ENCODE results near the gene H6PD.

H6PD gene

DNA sequence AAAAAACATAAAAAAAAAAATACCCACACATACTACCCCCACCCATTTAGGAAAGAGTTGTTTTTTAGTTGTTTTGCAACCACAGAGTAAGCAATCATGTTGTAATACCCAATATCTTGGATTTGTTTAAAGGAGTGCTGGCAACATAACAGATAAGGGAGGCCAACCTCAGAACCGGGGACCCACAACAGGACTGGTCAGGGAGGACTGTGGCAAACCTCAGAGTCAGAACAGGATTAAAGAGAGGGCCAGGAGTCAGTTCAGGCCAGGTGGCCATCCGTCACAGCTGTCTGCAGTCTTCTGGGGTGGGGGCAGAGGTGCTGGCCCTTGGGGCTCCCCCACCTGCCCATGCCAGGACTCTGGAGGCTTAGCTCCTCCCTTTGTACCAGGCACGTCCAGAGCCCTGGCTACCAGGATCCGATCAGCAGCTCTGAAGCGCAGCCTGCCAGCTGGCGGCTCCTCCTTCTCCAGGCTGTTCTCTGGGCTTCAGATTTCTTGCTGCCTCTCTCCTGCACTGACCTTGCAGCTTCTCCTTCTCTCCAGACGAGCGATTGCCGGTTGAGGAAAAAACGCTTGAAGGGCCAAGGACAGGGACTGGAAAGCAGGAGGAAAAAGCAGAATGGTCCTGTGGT is 7.9 kb downstream of the H6PD start:
- no peak for DNase-seq

DNA sequence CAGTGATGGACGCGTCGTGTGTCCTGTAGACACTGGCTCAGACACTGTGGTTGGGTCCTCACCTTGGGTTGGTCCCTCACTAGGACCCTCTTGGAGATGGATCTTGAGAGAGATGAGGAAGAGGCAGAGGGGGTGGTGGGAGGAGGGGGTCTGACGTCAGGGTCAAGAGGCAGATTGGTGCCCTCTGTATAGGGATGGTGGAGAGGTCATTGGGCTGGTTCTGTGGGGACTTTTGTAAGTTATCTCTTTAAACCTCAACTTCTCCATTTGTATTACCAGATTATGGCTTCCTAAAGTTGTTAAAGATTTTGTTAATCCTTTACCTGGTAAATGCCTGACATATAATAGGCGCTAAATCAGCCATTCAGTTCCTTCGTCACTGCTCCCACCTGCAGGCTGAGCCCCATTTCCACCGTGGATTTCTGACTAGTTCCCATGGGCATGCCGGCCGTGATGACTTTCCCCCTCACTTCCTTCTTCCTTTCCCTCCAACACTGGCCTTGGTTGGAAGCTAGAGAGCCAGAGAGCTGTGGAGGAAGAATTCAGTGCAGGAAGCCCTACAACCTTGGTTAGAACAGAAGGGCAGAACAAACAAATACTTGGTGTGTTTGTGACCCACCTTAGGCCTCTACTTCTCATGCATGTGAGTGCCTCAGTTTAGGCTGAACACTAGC is 8.6 kb downstream of the H6PD start:
- no peak for DNase-seq

DNA sequence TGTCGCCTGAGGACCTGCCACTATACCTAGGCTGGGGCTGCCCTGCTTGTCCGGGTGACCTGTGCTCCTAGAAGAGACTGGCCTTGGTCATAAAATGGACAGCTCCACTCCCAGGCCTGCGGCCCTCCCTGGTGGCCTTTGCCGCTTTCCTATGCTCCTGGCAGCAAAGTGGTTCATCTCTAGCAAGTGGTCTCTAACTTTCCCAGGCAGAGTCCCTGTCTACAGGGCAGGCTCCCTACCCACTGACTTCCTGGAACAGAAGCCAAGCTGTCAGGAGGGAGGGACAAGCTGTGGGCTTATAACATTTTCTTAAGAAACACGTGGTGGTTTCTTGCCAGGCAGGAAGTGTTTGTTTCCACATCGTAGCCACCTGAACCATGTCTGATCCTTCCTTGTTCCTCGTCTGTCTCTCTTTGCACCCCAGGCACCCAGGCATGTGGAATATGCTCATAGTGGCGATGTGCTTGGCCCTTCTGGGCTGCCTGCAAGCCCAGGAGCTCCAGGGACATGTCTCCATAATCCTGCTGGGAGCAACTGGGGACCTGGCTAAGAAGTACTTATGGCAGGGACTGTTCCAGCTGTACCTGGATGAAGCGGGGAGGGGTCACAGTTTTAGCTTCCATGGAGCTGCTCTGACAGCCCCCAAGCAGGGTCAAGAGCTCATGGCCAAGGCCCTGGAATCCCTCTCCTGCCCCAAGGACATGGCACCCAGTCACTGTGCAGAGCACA is 10.1 kb downstream of the H6PD start:
- no peak for DNase-seq

DNA sequence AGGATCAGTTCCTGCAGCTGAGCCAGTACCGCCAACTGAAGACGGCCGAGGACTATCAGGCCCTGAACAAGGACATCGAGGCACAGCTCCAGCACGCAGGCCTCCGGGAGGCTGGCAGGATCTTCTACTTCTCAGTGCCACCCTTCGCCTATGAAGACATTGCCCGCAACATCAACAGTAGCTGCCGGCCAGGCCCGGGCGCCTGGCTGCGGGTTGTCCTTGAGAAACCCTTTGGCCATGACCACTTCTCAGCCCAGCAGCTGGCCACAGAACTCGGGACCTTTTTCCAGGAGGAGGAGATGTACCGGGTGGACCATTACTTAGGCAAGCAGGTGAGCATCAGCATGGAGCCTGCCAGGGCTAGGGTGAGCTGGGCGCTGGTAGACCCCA is 10.7 kb downstream of the H6PD start:
- no peak for DNase-seq

DNA sequence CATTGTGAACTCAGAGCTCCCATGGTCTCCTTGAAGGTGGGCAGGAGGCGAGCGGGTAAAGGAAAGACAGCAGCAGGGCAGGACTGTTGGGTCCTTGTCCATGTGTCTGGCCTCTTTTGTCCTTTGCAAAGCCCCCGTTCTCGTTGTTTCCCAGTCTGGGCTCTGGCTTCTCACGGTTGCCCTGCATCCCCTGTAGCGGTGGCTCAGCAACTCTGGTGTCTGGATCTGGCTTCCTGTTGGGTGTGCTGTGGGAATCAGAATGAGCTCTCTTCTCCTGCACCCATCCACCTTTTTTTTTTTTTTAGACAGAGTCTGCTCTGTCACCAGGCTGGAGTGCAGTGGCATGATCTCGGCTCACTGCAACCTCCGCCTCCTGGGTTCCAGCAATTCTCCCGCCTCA is 11.1 kb downstream of the H6PD start:
- no peak for DNase-seq

DNA sequence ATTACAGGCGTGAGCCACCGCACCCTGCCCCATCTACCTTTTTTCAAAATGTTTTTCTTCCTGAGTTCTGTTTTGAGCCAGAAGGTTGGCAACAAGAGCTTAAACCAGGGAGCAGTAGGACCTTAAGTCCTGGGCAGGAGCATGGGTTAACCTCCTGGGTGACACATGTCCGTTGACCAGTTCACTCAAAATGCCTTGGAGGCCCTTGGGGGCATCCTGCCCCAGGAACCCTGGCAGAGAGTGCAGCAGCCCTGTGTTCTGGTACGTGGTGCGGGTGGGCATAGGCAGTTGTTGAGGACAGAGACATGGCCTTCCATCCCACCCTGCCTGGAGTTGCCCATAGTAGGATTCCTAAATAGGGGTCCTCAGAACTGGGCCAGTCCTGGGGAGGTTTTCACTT is 11.6 kb downstream of the H6PD start:
- DNase-seq, result no peak

DNA sequence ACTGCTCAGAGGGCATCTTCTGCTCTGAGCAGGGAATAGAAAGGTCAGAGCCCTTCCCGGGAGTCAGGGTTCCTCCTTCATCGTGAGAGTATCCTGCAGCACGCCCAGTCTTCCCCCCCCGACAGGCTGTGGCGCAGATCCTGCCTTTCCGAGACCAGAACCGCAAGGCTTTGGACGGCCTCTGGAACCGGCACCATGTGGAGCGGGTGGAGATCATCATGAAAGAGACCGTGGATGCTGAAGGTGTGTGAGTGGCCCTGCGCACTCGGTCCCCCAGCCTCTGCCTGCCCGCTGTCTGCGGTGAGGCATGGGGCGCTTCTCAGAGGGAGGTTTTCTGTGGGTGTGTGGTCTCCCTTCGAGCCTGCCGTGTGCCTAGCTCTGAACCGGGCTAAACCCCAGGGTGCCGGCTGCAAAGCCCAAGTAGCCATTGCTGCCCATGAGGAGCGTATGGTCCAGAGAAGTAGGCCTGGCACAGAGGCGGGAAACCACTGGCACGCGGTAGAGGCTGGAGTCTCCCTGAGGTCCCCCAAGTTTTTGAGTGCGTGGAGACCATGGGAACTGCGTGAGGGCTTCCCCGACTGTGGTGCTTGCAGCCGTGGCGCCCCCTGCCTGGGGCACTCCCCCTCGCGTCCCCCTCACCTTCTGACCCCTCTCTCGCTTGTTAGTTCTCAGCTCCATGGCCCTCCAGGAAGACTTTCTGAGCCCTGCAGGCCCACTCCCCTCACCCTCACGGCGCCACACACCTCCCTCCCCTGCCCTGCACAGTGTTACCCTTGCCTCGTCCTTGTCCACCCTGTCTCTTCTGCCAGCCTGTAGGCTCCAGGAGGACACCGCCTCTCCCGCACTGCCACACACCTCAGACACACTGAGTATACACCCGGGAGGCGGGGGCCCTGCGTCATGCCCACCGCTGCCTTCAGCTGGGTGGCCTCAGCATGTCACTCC is 12.5 kb downstream of the H6PD start:
- DNase-seq, result no peak

DNA sequence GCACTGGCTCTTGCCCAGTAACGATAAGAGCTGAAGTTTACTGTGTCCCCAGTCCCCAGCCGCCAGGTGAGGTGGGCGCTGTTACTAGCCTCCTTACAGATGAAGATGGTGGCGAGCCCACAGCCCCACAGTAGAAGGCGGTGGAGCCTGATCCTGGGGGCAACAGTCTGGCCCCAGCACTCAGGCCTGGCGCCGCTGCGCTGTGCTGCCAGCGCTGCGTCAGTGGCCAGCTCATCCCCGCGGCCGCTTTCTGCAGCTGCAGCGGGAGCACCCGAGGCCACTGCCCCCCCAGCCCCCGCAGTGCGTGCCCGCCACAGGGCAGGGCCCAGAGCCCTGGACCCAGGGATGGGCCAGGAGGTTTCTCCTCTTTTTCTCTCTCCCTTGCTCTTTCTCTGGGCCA is 13.3 kb downstream of the H6PD start:
- no peak for DNase-seq

DNA sequence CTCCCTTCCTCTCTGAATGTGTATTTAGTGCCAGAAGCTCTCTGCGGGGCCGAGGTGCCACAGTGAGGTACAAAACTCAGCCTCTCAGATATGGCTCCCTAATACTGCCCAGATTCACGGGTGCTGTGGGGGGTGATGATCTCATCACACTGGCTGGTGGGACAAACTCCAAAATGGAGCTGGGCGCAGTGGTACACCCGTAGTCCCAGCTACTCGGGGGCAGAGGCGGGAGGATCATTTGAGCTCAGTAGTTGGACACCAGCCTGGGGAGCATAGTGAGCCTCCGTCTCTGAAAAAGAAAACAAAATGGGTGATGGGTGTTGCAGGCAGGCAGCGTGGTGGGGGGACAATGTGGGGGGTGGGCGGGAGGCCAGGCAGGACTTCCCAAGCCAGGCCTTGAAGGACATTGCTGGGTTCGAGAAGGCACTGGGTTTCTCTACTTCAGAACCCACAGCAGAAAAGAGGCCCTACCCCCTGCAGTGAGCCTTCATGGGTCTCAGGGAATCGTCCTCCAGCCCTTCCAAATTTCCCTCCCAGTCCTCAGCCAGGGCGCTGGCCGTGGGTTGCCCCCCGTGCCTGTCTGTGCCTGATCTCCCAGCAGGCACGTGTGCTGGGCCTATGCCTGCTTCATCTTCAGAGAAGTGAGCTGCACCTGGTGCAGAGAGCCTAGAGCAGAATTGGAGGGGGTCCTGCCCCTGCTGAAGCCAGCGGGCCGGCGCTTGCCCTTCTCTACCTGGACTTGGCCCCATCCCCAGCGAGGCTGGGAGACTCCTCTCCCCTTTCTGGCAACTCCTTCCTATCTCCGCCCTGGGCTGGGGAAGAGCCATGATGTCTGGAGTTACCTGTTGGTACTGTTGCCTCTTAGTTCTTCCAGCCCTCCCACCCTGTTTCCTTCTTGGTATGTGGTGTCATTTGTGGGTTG is 14.0 kb downstream of the H6PD start:
- no peak for DNase-seq

DNA sequence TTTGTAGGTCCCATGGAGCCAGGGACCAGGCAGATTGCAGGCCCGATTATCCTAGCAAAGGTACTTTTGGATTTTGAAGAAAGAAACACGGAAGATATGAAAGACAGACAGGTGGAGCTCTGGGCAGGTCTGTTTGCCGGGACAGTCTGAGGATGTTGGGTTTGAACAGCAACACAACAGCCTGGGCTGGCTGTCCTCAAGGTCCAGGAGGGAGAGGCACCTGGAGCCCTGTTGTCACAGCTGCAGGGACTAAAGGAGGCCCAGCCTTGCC is 14.6 kb downstream of the H6PD start:
- DNase-seq, result no peak

DNA sequence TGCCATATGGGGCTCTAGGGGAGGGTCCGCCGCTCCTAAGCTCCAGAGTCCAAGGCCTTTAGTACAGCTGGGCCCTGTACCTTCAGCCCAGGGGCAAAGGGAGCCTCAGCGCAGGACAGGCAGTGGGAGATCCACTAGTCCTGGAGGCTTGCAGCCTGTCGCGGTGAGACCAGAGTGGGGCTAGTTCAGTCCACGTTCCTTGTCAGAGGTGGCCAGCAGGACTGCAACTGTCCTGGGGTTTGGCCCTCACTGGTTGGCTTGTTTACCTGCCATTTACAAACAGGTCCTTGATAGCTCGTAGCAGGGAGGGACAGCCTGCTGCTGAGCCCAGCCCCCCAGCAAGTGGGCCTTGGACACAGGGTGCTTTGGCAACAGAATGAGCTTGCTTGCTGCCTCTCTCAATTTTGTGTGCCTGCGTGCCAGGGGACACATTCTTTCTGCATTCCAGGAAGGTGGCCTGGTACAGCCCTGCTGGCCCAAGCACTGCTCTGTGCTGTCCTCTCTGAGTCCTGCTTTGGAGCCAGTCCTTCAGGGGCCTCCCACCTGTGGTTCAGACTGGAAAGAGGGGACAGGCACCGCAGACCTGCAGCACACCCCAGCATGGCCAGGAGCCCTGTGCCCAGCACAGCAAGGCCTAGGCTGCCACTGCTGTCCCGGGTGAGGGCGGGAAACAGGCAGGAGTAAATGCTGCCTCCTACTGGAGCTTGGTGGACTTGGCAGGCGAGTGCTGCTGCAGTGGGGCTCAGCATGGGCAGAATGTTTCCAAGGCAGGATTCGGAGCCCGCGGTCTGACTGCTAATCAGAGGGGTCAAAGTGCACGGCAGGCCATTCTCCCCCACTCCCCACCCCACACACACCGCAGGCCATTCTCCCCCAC is 15.2 kb downstream of the H6PD start:
- peak; percentile 31 for DNase-seq

DNA sequence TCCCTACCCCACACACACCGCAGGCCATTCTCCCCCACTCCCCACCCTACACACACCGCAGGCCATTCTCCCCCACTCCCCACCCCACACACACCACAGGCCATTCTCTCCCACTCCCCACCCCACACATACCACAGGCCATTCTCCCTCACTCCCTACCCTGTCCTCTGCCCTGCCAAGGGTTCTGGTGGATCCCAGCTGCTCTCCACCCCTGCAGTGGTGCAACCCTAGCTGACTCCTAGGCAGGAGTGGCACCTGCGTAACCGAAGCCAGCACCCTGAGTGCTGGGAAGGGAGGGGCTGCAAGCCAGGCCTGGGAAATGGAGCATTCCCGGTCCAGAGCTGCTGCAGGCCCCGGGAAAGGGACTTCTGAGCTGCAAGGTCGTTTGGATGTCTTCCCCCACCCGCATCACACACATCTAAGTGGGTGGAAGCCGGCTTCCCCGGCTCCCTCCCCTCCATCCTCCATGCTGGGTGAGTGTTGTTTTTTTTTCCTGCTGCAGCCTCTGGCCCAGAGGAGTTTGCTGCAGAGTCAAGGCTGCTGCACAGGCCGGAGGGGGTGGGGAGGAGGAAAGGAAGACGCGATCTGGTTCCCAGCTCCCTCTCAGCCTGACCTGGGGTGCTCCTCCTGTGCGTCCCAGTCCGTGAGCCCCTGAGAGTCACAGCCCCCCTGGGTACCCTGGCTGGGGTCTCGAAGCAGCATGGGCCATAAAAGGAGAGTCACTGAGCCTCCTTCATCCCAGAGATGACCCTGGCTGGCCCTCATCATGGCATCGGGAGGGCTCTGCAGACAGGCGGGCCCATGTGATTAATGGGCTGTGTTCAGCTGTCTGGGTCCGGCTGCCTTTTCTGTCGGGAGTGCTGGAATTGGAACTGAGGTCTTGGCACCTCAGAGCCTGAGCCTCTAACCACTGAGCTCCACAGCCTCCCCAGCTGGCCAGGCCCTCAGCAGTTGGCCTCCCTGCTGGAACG is 16.1 kb downstream of the H6PD start:
- DNase-seq, result no peak

DNA sequence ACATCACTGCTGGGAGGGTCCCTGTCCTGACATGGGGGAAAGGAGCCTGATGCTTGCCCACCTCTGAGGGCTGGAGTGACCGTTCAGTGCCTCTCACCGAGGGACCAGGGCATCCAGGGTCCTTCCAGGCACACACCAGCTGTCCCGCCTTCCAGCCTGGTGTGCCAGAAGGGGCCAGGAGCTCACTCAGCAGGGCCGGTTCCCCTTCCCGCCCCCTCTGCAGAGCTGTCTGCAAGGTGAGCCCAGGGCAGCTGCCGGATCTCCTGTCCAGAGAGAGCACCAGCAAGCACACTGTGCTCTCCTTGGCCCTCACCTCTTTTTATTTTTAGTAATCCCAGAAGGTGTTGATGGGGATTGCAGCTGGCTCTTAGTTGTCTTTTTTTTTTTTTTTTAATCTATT is 16.9 kb downstream of the H6PD start:
- no peak for DNase-seq

DNA sequence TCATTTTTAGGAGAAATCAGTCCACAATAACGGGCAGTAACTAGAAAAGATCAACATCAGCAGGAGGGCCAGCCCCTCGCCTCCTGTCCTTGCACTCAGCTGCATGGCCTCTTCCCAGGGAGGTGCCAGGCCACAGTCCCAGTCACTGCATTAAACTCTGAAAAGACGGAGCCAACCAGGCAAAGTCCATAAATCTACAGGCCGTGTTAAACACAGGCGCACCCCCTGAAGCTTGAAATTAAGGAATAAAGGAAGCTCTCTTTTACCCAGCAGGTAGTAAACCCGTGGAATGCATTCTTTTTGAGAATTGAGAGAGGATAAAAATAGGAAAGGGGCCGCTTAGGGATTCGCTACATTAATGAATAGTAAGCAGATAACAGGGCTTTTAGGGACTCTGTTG is 18.4 kb downstream of the H6PD start:
- no peak for DNase-seq

DNA sequence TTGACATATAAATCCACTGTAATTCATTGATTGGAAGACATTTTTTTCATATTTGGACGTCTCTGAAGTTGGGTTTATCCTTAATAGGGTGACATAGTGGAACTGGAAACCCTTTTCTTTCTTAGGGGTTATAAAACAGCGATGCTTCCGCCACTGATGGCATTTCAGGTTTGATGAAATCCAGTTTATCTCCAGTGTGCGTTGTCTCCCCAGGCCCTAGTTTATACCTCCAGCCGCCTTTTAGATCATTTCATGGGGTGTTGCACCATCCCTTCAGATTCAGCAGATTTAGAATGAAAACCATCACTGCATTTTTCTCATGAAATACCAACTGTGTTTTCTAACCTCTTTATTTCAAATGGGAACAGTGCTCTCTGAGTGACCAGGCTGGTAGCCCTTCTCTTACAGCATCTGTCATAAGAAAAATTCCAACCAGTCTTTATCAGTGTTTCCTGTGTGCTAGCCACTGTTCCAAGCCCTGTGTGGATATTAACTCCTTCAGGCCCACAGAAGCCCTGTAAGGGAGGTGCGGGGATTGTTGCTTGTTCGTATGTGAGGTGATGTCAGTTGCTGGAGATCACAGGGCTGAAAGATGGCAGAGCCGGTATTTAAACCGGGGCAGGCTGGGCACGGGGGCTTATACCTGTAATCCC is 19.0 kb downstream of the H6PD start:
- DNase-seq, result no peak

DNA sequence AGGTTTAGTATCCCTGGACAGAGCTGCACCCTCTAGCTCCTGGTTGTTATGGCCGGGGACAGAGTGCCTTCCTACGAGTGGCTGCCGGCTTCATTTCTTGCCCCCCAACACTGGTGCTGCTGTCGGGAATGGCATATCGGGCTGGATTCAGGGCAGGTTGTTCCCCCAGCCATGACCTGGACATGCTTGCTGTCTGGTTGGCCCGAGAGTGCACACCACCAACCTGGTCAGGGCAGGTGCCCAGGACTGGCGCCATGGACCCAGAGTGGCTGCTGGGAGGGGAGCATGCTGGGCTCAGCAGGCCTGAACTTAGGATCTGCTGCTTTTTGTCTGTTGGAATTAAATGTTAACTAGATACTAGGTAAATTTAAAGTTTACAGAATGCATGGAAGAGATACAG is 21.8 kb downstream of the H6PD start:
- DNase-seq, result no peak

DNA sequence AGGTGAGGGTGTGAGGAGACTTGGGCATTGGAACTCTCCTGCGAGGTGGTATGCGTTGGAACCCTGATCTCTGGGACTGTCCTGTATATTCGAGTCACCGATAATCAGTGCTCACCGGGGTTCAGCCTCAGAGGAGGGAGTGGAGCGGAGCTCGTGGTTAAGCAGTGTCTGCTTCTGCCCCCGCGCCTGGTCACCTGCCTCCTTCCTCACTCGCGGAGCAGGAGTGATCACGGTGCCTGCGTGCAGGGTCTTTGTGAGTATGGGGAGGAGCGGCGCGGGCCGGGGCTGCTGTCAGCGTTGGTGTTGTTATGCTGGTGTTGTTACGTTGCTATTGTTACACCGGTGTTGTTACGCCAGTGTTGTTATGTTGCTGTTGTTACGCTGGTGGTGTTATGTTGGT is 23.3 kb downstream of the H6PD start:
- DNase-seq, result no peak

DNA sequence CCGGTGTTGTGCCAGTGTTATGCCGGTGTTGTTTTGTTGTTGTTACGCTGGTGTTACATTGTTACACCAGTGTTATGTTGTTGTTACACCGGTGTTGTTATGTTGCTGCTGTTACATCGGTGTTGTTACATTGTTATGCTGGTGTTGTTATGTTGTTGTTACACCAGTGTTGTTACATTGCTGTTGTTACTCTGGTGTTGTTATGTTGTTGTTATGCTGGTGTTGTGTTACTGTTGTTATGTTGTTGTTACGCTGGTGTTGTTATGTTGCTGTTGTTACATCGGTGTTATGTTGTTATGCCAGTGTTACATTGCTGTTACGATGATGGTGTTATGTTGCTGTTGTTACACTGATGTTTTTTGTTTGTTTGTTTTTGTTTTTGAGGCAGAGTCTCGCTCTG is 24.1 kb downstream of the H6PD start:
- DNase-seq, result no peak

DNA sequence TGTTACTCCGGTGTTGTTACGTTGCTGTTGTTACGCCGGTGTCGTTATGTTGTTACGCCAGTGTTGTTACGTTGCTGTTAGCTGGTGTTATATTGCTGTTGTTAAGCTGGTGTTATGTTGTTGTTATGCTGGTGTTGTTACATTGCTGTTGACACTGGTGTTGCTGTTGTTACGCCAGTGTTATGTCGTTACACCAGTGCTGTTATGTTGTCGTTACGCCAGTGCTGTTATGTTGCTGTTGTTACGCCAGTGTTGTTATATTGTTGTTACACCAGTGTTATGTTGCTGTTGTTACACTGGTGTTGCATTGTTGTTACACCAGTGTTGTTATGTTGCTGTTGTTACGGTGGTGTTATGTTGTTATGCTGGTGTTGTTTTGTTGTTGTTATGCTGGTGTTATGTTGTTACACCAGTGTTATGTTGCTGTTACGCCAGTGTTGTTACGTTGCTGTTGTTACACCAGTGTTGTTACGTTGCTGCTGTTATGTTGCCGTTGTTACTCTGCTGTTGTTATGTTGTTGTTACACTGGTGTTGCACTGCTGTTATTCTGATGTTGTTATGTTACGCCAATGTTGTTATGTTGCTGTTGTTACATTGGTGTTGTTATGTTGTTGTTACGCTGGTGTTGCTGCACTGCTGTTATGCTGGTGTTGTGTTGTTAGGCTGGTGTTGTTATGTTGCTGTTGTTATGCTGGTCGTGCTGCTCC is 25.6 kb downstream of the H6PD start:
- DNase-seq, result no peak
